Measurements from ENCODE around the gene PRICKLE3.

PRICKLE3 gene

DNA sequence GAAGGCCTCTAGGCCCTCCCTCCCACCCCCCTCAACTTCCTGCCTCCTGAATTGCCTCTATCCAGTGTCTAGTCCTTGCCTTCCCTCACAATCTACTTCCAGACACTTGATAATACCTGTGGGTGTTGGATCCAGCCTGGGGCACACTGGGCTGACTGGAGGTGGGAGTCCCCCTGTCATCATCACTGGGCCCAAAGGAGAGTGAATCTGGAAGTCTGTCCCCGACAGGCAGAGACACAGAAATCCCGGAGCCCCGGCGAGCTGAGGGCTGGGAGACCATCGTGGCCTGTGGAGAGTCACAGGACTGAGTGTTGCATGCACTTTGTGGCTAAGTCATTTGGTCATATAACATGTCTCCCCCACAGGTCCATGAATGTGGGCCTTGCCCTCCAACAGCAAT, 22.2 kb upstream of the PRICKLE3 start:
- DNase-seq (ENCODE audit: low read depth) = no peak

- DNase-seq (ENCODE audit: low read depth) = no peak
These were observed 20.4 kb upstream of the PRICKLE3 start for GRCh38 chrX:49206543-49206942.

DNA sequence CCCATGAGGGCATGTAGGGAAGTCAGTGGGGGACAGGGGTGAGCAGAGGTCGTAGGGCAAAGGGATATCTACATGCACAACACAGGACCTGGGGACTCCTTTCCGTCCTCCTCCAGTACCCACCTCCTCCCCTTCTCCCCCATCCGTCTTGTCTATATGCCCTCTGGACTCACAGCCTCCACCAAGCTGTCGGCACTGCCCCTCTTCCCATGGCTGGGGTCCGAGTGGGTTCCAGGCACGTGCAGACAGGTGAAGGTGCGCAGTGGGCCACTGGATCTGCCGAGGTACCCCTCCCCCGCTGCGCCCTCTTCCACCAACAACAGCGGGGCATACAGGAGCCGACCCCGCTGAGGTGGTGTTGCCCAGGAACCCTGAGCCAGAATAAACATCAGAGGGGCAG, 19.3 kb upstream of the PRICKLE3 start:
- DNase-seq (ENCODE audit: low read depth) = no peak

- no peak for DNase-seq (ENCODE audit: low read depth)
These were observed 18.5 kb upstream of the PRICKLE3 start for GRCh38 chrX:49204709-49205108.

DNA sequence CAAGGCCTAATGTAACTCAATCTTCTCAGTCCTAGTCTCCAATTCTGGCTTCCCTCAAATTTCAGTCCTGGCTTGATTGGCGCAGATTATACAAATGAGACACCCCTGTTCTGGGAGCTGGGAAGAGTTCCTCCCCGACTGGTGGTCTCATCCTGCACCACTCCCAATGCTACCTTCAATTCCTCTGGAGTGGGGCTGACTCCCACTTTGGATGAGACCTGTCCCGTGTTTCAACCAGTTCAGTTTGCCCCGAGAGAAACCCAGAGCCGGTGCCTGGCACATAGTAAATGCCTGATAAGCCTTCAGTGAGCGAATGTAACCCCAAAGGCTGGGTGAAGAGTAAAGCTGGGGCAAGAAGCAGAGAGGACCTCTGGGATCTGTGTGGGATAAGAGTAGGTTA, 17.8 kb upstream of the PRICKLE3 start:
- DNase-seq (ENCODE audit: low read depth) = no peak

GRCh38 chrX:49203536-49203935, 17.4 kb upstream of the PRICKLE3 start:
- no peak for DNase-seq (ENCODE audit: low read depth)

- DNase-seq (ENCODE audit: low read depth) = no peak
These were observed 15.8 kb upstream of the PRICKLE3 start for GRCh38 chrX:49202022-49202421.

- peak; percentile 82 for DNase-seq (ENCODE audit: low read depth)
These were observed 14.0 kb upstream of the PRICKLE3 start, which contains the start of gene SYP for GRCh38 chrX:49199906-49200771. Gene SYP (minus strand): TSS chrX:49200193. CDS start chrX:49200186, 7 bp downstream.

DNA sequence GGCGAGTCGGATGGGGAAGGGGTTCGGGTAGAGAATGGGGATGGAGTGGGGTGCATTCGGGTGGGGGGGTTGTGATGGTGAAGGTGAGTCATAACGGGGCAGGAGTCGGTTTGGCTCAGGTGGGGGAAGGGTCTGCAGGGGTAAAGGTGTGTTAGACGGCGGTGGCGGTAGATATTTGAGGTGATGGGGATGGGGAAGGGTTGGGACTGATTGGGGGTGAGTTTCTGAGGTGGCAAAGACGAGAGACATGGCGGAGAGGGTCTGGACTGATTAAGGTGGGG, 13.1 kb upstream of the PRICKLE3 start:
- DNase-seq (ENCODE audit: low read depth) = no peak

- DNase-seq (ENCODE audit: low read depth) = no peak
These were observed 12.6 kb upstream of the PRICKLE3 start for GRCh38 chrX:49198540-49199314.

DNA sequence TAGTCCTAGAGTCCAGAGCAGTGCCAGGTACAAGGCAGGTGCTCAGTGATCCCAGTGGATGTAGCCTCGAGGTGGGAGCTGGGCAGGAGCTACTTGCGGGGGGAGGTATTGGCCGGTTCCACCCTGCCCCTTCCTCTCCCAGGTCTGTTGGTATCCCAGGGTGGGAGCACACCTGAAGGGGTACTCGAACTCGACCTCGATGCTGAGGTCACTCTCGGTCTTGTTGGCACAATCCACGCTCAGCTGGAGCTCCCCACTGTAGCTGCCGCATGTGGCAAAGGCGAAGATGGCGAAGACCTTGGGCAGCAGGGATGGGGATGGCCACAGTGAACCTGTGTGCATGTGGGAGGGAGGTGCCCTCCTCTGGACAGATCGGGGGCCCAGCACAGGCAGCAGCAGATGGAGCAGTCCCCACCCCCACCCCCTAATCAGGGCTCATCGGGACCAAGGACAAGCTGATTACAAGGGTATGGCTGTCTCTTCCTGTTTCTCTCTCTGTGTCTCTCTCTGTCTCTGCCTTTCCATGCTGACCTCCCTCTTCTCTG, 11.4 kb upstream of the PRICKLE3 start:
- no peak for DNase-seq (ENCODE audit: low read depth)

DNA sequence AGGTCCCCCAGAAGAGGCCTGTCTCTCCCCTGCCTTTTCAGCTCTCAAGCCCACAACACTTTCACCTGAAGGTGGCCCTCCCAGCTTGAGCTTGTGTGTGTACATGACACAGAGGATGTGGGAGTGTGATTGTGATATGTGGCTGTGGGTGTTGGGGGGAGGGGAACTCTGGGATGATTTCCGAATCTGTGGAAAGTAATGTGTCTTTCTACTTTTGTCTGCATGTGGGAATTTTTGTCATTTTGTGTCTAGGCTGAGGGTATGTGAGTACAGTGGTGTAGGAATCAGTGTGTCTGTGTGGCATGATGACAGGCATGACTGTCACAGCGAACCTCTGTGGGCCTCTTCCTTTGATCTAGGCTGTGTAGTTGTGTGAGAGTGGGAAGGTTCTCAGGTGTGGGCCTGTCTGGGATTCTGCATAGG, 7.4 kb upstream of the PRICKLE3 start:
- DNase-seq (ENCODE audit: low read depth) = no peak

- no peak for DNase-seq (ENCODE audit: low read depth)
These were observed 6.7 kb upstream of the PRICKLE3 start for GRCh38 chrX:49192722-49193328.

DNA sequence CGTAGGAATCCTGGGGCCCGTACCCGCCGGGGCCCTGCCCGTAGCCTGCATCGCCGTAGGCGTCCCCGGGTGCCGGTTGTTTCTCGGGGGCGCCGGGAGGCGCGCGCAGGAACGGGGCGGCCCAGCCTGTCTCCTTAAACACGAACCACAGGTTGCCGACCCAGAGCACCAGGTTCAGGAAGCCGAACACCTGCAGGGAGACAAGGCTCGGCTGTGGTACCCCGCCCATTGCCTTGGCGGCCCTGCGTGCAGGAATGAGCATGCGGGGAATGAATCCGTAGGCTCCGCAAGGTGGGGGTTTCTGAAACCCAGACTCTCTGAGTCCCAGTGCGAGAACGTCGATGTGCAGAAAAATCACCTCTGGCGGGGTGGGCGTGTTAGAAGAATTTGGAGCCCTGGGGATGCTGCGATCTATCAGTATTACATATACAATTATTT, 5.4 kb upstream of the PRICKLE3 start:
- no peak for DNase-seq (ENCODE audit: low read depth)

GRCh38 chrX:49190821-49191573, 4.8 kb upstream of the PRICKLE3 start:
- peak; percentile 75 for DNase-seq (ENCODE audit: low read depth)

GRCh38 chrX:49189606-49190005, 3.4 kb upstream of the PRICKLE3 start:
- DNase-seq (ENCODE audit: low read depth) = no peak

- no peak for DNase-seq (ENCODE audit: low read depth)
These were observed 2.4 kb upstream of the PRICKLE3 start for GRCh38 chrX:49188468-49189076.

DNA sequence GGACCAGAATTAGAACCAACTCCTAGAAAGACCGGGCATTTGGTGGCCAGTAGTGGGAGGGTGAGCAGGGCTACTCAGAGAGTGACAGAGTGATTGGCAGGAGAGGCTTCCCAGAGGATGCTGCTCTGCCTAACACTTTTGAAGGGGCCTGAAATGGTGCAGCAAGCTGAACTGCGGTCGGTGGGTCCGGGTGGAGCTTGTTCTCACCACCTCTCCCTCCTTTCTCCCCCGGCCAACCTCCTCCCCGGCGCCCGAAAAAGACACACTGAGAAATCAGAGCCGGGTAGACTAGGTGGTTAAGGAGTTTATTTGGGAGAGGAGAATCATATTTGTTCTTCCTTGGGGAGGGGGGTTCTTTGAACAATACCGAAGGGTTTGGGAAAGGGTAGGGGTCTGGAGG, 1.4 kb upstream of the PRICKLE3 start:
- DNase-seq (ENCODE audit: low read depth) = no peak

DNA sequence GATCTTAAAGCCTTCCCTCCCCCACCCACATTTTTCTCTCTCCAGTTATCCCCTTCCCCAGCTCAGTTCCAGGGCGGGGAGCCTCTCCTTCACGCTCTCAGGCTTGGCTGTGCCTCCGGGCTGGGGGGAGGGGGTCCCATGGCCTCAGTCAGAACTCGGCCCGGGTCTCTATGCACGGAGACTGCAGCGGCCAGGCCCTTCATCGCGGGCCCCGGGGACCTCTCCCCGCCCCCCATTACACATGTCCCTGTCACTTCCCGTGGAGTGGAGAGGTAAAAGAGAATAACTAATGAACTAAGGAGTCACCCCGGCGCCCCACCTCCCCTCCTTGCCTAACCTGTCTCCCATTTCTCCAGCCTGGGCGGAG, 838 bp upstream of the PRICKLE3 start:
- DNase-seq (ENCODE audit: low read depth) = no peak

DNA sequence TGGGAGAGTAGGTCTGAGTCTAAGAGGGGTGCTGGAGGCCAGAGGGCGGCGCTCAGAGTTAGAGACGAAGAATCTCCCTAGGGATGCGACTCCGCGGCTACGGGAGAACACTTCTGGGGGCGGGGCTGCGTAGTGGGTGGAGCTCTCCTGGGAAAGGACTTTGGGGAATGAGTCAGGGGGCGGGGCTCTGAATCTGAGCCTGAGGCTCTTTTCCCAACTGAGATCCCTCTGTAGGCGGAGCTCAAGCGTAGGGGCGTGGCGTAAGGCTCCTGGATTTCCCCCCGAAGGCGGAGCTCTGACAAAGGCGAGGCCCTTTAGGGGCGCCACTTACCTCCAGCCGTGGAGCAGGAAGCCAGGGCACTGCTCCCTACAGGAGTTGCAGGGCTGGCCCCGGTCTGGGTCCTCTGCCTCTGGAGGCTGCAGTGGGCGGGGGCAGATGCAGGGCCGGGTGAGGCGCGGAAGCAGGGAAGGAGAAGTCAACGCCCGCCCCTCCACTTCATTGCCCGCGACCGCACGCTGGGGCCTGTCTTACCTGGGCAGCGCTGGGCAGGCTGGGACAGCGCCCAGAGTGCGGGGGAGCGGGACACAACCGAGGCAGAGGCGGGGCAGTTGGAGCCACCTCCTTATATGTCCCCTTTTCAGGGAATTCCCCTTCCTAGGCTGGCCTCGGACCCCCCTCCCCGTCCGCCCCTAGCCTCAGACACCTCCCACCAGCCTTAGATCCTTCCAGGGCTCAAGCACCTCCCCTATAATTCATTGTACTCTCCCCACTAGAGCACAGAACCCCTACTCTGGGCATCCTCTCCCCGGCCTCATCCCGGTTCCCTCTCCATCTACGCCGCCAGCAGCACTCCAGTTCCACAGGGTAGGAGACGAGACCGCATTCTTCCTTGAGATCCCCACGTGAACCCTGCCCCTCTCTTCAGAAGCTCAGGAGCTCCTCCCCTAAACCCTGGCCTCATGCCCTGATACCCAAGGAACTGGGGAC, 1.6 kb downstream of the PRICKLE3 start:
- DNase-seq (ENCODE audit: low read depth) = no peak

Measured in activated T-helper 1 cell treated with Interleukin-2 at 50 U/mL for 16 hours (primary cell).